GM12872 (cell line): ENCODE measurements around the gene NOXO1.

ENCODE experiments used
- CTCF ChIP-seq: IDR thresholded peaks from 3 replicates; pipeline ENCODE4 v1.5.1; 2011; ENCODE audit warnings: low read depth, mild to moderate bottlenecking, low read length, moderate library complexity; ENCODE audit not compliant: insufficient read depth

The NOXO1 gene

DNA sequence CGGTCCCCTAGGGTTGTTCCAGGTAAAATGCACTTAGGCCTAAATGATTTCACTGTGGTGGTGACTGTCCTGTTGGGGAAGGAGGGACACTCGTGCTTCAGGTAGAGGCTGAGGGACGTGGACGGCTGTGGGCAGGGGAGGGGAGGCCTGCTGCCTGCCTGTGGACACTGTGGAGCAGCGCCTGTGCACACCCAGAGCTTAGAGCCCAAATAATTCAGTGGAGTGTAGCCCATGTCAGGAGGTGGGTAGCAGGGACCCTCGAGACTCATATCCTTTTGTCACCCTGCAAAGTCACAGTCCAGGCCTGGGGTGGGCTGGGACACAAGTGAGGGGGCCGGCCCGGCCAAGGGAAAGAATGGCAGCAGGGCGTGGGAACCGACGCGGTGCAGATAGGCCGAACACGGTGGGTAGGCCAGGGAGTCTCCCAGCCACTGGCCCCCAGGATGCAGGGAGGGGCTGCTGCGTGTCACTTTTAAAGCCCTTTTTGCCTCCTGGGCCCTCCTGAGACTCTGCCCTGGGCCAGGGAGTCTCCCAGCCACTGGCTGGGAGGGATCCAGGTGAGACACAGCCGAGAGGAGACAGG is 44.7 kb upstream of the NOXO1 start:
- no peak for TF ChIP-seq CTCF

DNA sequence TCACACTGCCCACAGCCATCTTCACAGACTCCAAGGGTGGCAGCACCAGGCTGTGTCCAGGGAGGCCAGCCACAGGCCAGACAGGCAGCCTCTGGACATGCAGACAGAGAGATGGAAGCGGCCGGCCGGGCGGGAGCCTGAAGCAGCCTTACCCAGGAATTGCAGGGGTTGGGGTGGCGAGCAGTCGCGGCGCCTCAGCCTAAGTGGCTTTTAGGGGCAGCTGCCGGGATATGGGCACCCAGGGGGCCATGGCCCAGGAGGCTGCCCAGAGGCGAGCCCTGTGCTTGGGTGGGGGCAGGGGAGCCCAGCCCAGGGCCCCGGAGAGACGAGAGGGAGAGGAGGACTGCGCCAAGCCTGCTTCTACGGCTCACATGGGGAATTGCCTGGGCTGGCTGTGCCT is 44.0 kb upstream of the NOXO1 start:
- no peak for TF ChIP-seq CTCF

GRCh38 chr16:2024032-2024420 is 42.8 kb upstream of the NOXO1 start:
- TF ChIP-seq CTCF: no peak

DNA sequence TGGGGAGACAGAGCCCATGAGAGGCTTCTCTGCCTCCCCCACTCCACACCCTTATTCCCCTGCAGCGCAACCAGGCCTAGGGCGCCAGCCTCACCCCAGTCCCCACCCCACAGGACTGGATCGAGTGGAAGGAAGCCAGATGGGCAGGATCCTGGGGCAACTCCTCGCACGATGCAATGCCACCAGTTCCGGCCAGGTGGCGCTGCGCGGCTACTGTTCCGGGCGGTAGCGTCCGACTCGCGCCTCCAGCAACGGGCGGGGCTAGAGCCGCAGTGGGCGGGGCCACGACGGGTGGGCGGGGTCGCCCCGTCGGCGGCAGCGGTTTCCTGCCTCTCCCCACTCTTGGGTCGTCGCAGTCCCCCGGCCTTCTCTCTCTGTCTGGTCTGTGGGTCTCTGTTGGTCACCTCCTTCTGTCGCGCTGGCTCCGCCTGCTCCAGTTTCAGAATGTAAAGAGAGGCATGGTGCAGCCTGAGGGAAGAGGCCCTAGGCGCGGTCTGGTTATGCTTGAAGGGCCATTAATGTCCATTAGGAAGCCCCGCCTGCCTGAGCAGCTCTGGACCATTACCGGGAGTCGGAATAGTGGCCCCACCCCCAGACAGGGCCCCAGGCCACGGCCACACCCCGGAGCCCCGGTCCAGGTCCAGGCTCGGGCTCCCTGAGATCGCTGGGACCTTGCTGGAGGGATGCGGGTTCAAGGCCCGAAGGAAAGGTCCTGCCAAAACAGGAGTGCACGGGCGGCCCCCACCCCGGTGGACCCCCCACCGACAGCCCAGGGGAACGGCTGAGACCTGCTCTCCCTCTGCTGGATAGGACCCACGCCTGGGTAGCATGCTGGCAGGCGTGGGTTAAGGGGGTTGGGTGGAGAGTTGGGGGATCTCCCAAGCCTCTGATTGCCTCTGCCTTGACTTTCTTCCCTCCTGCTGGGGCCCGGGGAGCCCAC is 42.1 kb upstream of the NOXO1 start:
- TF ChIP-seq CTCF: peak; percentile 98

DNA sequence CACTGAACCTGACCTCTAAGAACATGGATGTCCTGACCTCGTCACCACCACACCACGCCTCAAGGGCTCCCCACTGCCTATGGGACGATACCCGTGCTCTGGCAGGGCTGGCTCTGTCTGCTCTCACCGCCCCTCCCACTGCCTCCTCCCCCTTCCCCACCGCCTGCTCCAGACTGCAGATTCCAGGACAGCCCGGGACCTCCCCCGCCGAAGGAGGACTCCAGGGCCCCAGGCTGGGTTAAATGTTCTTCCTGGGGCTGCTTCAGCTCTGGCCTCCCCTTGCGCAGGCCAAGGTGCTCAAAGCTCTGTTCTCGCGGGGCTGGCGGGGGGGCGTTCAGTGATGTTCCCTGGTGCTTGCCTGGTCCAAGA is 41.4 kb upstream of the NOXO1 start:
- no peak for TF ChIP-seq CTCF

DNA sequence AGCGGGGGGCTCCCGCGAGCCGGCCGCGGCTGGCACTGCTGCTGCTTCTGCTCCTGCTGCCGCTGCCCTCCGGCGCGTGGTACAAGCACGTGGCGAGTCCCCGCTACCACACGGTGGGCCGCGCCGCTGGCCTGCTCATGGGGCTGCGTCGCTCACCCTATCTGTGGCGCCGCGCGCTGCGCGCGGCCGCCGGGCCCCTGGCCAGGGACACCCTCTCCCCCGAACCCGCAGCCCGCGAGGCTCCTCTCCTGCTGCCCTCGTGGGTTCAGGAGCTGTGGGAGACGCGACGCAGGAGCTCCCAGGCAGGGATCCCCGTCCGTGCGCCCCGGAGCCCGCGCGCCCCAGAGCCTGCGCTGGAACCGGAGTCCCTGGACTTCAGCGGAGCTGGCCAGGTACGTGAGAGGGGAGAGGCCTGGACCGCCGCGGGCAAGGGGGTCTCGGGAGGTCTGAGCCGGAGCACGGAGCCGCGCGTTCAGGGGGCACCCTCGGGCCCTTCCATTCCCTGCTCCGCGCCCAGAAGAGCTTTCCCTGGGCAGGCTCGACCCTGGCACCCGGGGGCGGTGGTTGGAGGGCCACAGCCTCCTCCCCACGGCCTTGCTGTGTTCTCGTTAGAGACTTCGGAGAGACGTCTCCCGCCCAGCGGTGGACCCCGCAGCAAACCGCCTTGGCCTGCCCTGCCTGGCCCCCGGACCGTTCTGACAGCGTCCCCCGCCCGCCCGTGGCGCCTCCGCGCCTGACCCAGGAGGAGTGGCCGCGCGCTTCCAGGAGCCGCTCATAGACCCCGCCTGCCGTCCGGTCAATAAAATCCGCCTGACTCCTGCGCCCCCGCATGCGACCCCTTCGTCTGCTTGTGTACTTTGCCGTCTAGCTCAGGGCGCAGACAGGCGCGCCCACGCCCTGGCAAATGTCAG is 38.9 kb upstream of the NOXO1 start:
- no peak for TF ChIP-seq CTCF

DNA sequence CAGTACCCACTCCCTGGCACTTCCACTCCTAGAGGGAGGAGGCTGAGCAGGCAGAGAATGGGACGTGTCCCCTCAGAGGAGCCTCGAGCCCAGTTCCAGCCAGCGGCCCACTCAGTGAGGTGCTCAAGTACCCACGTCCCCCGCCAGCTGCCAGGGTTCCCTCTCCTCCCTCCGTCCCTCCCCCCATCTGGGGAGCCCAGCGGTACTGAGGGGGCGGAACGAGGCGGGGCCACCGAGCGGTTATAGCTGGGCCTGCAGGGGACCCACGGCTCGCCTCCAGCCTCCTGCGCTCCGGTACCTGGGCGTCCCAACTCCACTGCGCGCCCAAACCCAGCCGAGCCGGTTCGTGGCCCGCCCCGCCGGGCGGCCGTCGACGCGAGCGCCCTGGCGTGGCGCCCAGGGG is 38.2 kb upstream of the NOXO1 start, which contains the start of gene NPW:
Gene NPW (plus strand): TSS at position 268 of the 403 bp plus-strand sequence.
- TF ChIP-seq CTCF: no peak
